Heart right ventricle (tissue), 16 donors: ENCODE data around the gene RFX2. TPM values are rescaled to one million over a fixed set of nuclear protein-coding genes. Genes with fewer than 3 reads are reported as not detected.

Experiments
- ATAC-seq, 8 donors: fragments of 200-7000 bp; cut with Tn5 transposase; one replicate each; pipeline ENCODE4 v1.9.1; 2020; ENCODE audit warnings: mild to moderate bottlenecking in 8 of 8, moderate library complexity in 8 of 8, moderate number of reproducible peaks in 1 of 8
- DNase-seq, 2 donors: peaks; one replicate each; pipeline ENCODE4 v3.0.0-alpha.2; 2020
- H3K27ac ChIP-seq, 10 donors: fragments of 200-600 bp; sonication (generic) in 2 of 10; one replicate each; pipeline versions ENCODE4 v1.5.0 to v1.8.0; 2020 to 2022; ENCODE audit warnings: mild to moderate bottlenecking in 3 of 10
- H3K27me3 ChIP-seq, 7 donors: fragments of 200-600 bp; one replicate each; pipeline ENCODE4 v1.8.0; 2021 to 2022; ENCODE audit warnings: mild to moderate bottlenecking in 2 of 7
- H3K36me3 ChIP-seq, 9 donors: fragments of 200-600 bp; sonication (generic) in 1 of 9; one replicate each; pipeline versions ENCODE4 v1.5.0 to v1.8.0; 2020 to 2022; ENCODE audit warnings: mild to moderate bottlenecking in 2 of 9
- H3K4me1 ChIP-seq, 9 donors: fragments of 200-600 bp; sonication (generic) in 1 of 9; one replicate each; pipeline versions ENCODE4 v1.5.0 to v1.8.0; 2020 to 2022; ENCODE audit warnings: mild to moderate bottlenecking in 4 of 9
- H3K4me3 ChIP-seq, 10 donors: fragments of 200-600 bp; sonication (generic) in 2 of 10; one replicate each; pipeline versions ENCODE4 v1.5.0 to v1.8.0; 2020 to 2022; ENCODE audit warnings: mild to moderate bottlenecking in 7 of 10, moderate library complexity in 2 of 10
- H3K9me3 ChIP-seq, 11 donors: fragments of 200-600 bp in 10 of 11; sonication (generic) in 2 of 11; one replicate each; pipeline versions ENCODE4 v1.5.0 to v1.8.0; 2013 to 2022; ENCODE audit warnings: mild to moderate bottlenecking in 2 of 11, control low read depth in 1 of 11, moderate library complexity in 1 of 11
- WGBS, 2 donors: extraction: QIAGEN DNeasy Blood & Tissue Kit; methylation state at CpG; one replicate each; pipeline ENCODE4 v1.1.7; 2013; ENCODE audit warnings: inconsistent platforms in 1 of 2; 5-methylcytosine and 5-hydroxymethylcytosine counted together
- intact Hi-C, 10 donors: fragments of 100-400 bp; cut with DNase I; formaldehyde crosslinking; loops; one replicate each; pipeline versions ENCODE4 v1.11.1 to v1.14.2; 2022
- polyA plus RNA-seq, 2 donors: library from polyadenylated mRNA; stranded (reverse); fragments of 200-250 nt; gene quantifications; one replicate each; pipeline ENCODE4 v1.2.3, GENCODE V29; 2013
- total RNA-seq, 10 donors: library from RNA; stranded (reverse); fragmentation: NEBNext Ultra II Directional in 3 of 10; extraction: Animal tissue kit (Norgen Biotek cat#: 25700) in 3 of 10; gene quantifications; one replicate each; pipeline versions ENCODE4 v1.2.1 to v1.2.4, GENCODE V29; 2021 to 2023
- TF ChIP-seq, protein P1 (sequence below), 9 donors: fragments of 200-600 bp; sonication (generic) in 2 of 9; IDR thresholded peaks; one replicate each; pipeline versions ENCODE4 v1.5.0 to v1.8.0; 2021 to 2022; ENCODE audit warnings: antibody characterized with exemption in 9 of 9, mild to moderate bottlenecking in 5 of 9, moderate library complexity in 1 of 9
- donor health status: Arrhythmogenic right ventricular cardiomyopathy.
- donor health status: ischemic (EF 13 %, LVEDD 7.1; RV severe dilation, severe dysfunction).
- donor health status: healthy with polysubstance abuse.
- donor health status: DM: no; HTN: yes; CAD: no.
- donor health status: DM: no; HTN: no; CAD: no.
- donor health status: ischemic (EF 25% LVEDD 6.9; RV normal size, moderate dysfunction).
- donor health status: ischemic (EF 25% LVEDD 5.7; RV mildly dilated, moderate dysfunction).
- donor health status: healthy.
- donor health status: DM: yes; HTN: yes; CAD: no.
- donor health status: Ischemic cardiomyopathy.
- donor health status: ischemic (EF 35%, LVEDD 5.7; RV mildly dilated, moderate dysfunction).
- donor health status: nonischemic (EF 11% LVEDD 7.7; RV severe dilation, severe dysfunction).
- donor health status: DM: yes; HTN: yes; CAD: no.
- donor health status: PGD.
- donor health status: ischemic (EF 29% LVEDD 5.4; RV normal size, mild dysfunction).
- donor health status: nonischemic (EF 23%, LVEDD 6.1; RV moderate dilation, normal function).

RFX2 gene
- total and polyA plus RNA-seq, 12 donors = 4.2 to 17.4 (median 5.2) TPM

DNA sequence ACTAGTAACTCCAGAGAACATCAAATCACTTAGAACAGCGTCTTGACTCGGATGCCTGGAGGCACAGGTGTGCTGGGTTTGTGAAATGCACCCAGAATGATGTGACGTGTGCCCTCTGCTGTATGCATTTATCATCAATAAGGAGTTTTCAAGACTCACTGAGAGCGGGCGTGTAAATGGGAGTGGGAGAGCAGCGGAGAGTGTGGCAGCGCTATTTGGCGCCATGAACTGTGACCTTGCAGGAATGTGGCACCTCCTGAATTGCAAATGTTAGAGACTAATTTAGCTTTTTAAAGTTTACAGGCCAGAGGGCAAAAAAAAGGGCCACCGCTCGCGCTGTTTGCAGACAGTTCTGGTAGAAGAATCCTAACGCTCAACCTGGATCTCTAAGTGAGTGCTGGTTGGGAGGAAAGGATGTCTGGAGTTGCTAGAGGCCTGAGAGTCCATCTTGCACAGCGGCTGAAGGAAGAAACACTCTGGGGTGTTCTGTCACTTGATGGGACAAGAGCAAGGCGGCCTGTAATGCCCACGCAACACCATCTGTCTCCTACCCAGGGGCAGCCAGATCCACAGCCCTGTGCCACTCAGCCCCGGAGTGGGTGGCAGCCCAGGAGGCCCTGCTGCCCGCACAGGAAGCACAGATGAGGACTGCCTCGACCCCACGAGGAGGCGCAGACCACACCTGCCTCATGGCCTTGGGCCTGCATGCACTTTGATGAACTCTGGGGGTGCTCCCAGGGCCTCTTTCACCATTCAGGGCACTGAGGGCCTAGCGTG, 152.0 kb downstream of the RFX2 start:
- 88 to 90% methylated on average over 21 of the region's 21 CpGs for WGBS, 2 donors
- Histone ChIP-seq H3K36me3 (peaks cover 0 to 11% (median 0%) of the 10 kb centered on the region in 9 donors), H3K9me3 (no peaks in the 10 kb centered on the region), H3K27ac (peak overlapping the region in 4 of 10 donors; percentile 12 to 55 (median 35)), H3K4me1 (peaks cover 42 to 100% (median 95%) of the 10 kb centered on the region in 9 donors), H3K4me3 (no peak overlapping the region), H3K27me3 (no peaks in the 10 kb centered on the region)
- ATAC-seq (no peak), DNase-seq (no peak)
- intact Hi-C loops = loop anchor here in 1 of 10 donors (10.0 kb wide), 1 partner anchor 613 kb away; the partner anchor contains the start of gene PTPRS
- TF ChIP-seq, protein P1, sequence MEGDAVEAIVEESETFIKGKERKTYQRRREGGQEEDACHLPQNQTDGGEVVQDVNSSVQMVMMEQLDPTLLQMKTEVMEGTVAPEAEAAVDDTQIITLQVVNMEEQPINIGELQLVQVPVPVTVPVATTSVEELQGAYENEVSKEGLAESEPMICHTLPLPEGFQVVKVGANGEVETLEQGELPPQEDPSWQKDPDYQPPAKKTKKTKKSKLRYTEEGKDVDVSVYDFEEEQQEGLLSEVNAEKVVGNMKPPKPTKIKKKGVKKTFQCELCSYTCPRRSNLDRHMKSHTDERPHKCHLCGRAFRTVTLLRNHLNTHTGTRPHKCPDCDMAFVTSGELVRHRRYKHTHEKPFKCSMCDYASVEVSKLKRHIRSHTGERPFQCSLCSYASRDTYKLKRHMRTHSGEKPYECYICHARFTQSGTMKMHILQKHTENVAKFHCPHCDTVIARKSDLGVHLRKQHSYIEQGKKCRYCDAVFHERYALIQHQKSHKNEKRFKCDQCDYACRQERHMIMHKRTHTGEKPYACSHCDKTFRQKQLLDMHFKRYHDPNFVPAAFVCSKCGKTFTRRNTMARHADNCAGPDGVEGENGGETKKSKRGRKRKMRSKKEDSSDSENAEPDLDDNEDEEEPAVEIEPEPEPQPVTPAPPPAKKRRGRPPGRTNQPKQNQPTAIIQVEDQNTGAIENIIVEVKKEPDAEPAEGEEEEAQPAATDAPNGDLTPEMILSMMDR (IDR thresholded peaks at IDR 0.05) = no peak

DNA sequence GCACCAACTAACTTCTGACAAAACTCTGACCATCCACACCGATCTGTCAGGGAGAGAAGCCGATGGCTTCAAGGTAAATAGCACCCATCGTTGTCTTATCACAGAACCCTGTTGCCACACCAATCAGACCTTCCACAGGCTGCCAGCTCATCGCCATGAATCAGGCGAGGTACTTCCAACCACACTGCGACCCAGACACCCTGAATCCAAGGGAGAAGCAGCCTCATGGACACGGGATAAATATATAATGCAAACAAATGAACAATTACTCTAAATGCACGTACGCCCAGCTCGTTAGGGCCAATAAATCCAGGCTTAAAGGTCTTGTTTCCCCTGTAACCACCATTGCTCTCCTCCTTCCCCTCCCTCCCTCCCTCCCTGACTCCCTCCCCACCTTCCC, 153.1 kb downstream of the RFX2 start:
- Histone ChIP-seq H3K36me3 (peaks cover 0 to 11% (median 0%) of the 10 kb centered on the region in 9 donors), H3K27me3 (no peaks in the 10 kb centered on the region), H3K9me3 (no peaks in the 10 kb centered on the region), H3K4me3 (no peak overlapping the region), H3K4me1 (peaks cover 45 to 100% (median 95%) of the 10 kb centered on the region in 9 donors), H3K27ac (peak overlapping the region in 2 of 10 donors; percentile 20 to 21)
- TF ChIP-seq, protein P1 (IDR thresholded peaks at IDR 0.05) = no peak
- no peak for DNase-seq
- ATAC-seq = no peak
- 68 to 70% methylated on average over 10 of the region's 10 CpGs for WGBS, 2 donors
- intact Hi-C loops = loop anchor here in 1 of 10 donors (10.0 kb wide), 1 partner anchor 612 kb away; the partner anchor contains the start of gene PTPRS

DNA sequence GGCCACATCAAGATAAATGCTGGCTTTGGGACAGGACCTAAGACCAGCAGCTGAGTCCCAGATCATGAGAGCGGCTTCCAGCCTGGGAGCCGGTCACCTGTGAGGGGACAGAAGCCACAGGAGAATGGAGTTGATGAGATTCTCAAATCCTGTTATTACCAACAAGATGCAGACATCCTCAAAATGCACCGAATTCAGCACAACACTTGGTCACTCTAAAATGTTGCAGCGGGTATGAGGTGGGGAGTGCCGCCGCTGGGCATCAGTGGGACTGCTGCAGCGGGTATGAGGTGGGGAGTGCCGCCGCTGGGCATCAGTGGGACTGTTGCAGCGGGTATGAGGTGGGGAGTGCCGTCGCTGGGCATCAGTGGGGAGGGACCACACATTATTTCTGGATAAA, 153.6 kb downstream of the RFX2 start:
- peaks cover 0 to 11% (median 0%) of the 10 kb centered on the region in 9 donors for H3K36me3 ChIP-seq
- H3K27me3 ChIP-seq = no peaks in the 10 kb centered on the region
- DNase-seq = no peak
- ATAC-seq = no peak
- H3K9me3 ChIP-seq = no peaks in the 10 kb centered on the region
- no peak overlapping the region for H3K4me3 ChIP-seq
- peak overlapping the region in 3 of 10 donors; percentile 20 to 82 (median 68) for H3K27ac ChIP-seq
- 78 to 87% methylated on average over 12 of the region's 12 CpGs for WGBS, 2 donors
- TF ChIP-seq, protein P1 (IDR thresholded peaks at IDR 0.05) = no peak
- intact Hi-C loops = loop anchor here in 1 of 10 donors (10.0 kb wide), 1 partner anchor 612 kb away; the partner anchor contains the start of gene PTPRS
- H3K4me1 ChIP-seq = peaks cover 45 to 100% (median 95%) of the 10 kb centered on the region in 9 donors

DNA sequence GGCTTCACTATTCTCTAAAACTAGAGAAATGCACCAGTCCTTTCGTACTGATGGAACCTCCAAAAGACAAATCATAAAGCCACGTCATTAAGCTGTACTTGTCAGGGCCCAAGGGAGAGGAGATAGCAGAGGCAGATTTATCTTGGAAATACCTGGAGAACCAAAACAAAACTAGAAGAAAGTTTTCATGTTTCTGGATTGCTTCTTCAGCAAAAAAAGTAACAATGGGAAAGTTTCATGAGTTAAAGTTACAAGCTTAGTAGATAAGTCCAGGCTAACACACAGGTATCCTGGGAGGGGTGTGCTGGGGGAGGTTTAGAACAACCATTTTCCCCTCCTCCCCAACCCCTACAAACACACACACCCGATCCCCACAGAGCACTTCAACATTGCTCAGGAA, 154.0 kb downstream of the RFX2 start:
- Histone ChIP-seq H3K4me1 (peaks cover 45 to 100% (median 95%) of the 10 kb centered on the region in 9 donors), H3K27me3 (no peaks in the 10 kb centered on the region), H3K27ac (peak overlapping the region in 5 of 10 donors; percentile 21 to 82 (median 68)), H3K9me3 (no peaks in the 10 kb centered on the region), H3K4me3 (no peak overlapping the region), H3K36me3 (peaks cover 0 to 11% (median 0%) of the 10 kb centered on the region in 9 donors)
- intact Hi-C loops = loop anchor here in 1 of 10 donors (10.0 kb wide), 1 partner anchor 612 kb away; the partner anchor contains the start of gene PTPRS
- DNase-seq (no peak), ATAC-seq (no peak)
- TF ChIP-seq, protein P1 (IDR thresholded peaks at IDR 0.05) = no peak
- 54 to 59% methylated on average over 3 of the region's 3 CpGs for WGBS, 2 donors
